H9 (cell line): ENCODE measurements around the gene LEMD1. TPM values are rescaled to one million over a fixed set of nuclear protein-coding genes. Genes with fewer than 3 reads are reported as not detected.

Source experiments
- DNase-seq: peaks from one replicate; pipeline ENCODE4 v3.0.0-alpha.2; 2017
- H2AFZ ChIP-seq: one replicate; pipeline ENCODE4 v1.6.1; 2013; ENCODE audit warnings: mild to moderate bottlenecking, low read length, control low read depth, moderate library complexity
- H2AK5ac ChIP-seq: 2 replicates; pipeline ENCODE4 v1.6.1; 2013; ENCODE audit warnings: low read length, control low read depth, mixed read lengths; ENCODE audit not compliant: insufficient read length
- H2BK120ac ChIP-seq: one replicate; pipeline ENCODE4 v1.6.1; 2013; ENCODE audit warnings: low read depth, mild to moderate bottlenecking, low read length, control low read depth, inconsistent platforms; ENCODE audit not compliant: poor library complexity, severe bottlenecking
- H2BK12ac ChIP-seq: 2 replicates; pipeline ENCODE4 v1.6.1; 2013; ENCODE audit warnings: low read length, control low read depth, mixed read lengths, low read depth; ENCODE audit not compliant: insufficient read length
- H2BK15ac ChIP-seq: 2 replicates; pipeline ENCODE4 v1.6.1; 2013; ENCODE audit warnings: low read depth, low read length, control low read depth
- H2BK20ac ChIP-seq: one replicate; pipeline ENCODE4 v1.6.1; 2013; ENCODE audit warnings: low read depth, mild to moderate bottlenecking, low read length, control low read depth, inconsistent platforms; ENCODE audit not compliant: poor library complexity, severe bottlenecking
- H2BK5ac ChIP-seq: 2 replicates; pipeline ENCODE4 v1.6.1; 2013; ENCODE audit warnings: low read length, control low read depth, mixed read lengths; ENCODE audit not compliant: insufficient read length
- H3K14ac ChIP-seq: 2 replicates; pipeline ENCODE4 v1.6.1; 2013; ENCODE audit warnings: low read length, control low read depth; ENCODE audit not compliant: insufficient read depth
- H3K18ac ChIP-seq: 2 replicates; pipeline ENCODE4 v1.6.1; 2013; ENCODE audit warnings: low read depth, mild to moderate bottlenecking, mixed read lengths, low read length, control low read depth; ENCODE audit not compliant: insufficient read length
- H3K23ac ChIP-seq: 2 replicates; pipeline ENCODE4 v1.6.1; 2013; ENCODE audit warnings: low read length, control low read depth, mixed read lengths, low read depth; ENCODE audit not compliant: insufficient read length
- H3K23me2 ChIP-seq: 2 replicates; pipeline ENCODE4 v1.6.1; 2013; ENCODE audit warnings: low read depth, mild to moderate bottlenecking, mixed read lengths, low read length, control low read depth; ENCODE audit not compliant: insufficient read length, poor library complexity, severe bottlenecking
- H3K27ac ChIP-seq: 2 replicates; pipeline ENCODE4 v1.5.1; 2013; ENCODE audit warnings: low read length, control low read depth, mixed read lengths, low read depth; ENCODE audit not compliant: insufficient read length
- H3K27me3 ChIP-seq: 2 replicates; pipeline ENCODE4 v1.6.1; 2013; ENCODE audit warnings: low read length, control low read depth, inconsistent platforms; ENCODE audit not compliant: insufficient read depth
- H3K4ac ChIP-seq: 2 replicates; pipeline ENCODE4 v1.6.1; 2013; ENCODE audit warnings: low read depth, mild to moderate bottlenecking, control low read depth, inconsistent platforms, low read length, moderate library complexity
- H3K4me1 ChIP-seq: 2 replicates; pipeline ENCODE4 v1.6.1; 2013; ENCODE audit warnings: low read length, control low read depth, inconsistent platforms; ENCODE audit not compliant: insufficient read depth
- H3K4me2 ChIP-seq: 2 replicates; pipeline ENCODE4 v1.6.1; 2013; ENCODE audit warnings: low read length, control low read depth, mixed read lengths; ENCODE audit not compliant: insufficient read length, insufficient read depth
- H3K56ac ChIP-seq: 2 replicates; pipeline ENCODE4 v1.6.1; 2013; ENCODE audit warnings: low read depth, mild to moderate bottlenecking, mixed read lengths, low read length, control low read depth; ENCODE audit not compliant: insufficient read length
- H3K79me1 ChIP-seq: 2 replicates; pipeline ENCODE4 v1.6.1; 2013; ENCODE audit warnings: low read depth, mild to moderate bottlenecking, moderate library complexity, low read length, control low read depth, inconsistent platforms; ENCODE audit not compliant: insufficient read depth, poor library complexity, severe bottlenecking
- H3K79me2 ChIP-seq: 2 replicates; pipeline ENCODE4 v1.6.1; 2013; ENCODE audit warnings: low read length, control low read depth, inconsistent platforms; ENCODE audit not compliant: insufficient read depth
- H3K9ac ChIP-seq: 2 replicates; pipeline ENCODE4 v1.6.1; 2013; ENCODE audit warnings: low read length, control low read depth, mixed read lengths; ENCODE audit not compliant: insufficient read length; ENCODE audit errors: extremely low read depth
- H3K9me3 ChIP-seq: one replicate; pipeline ENCODE4 v1.6.1; 2013; ENCODE audit warnings: low read depth, low read length, inconsistent platforms; ENCODE audit not compliant: control insufficient read depth
- H3T11ph ChIP-seq: one replicate; pipeline ENCODE4 v1.6.1; 2013; ENCODE audit warnings: mild to moderate bottlenecking, low read length, control low read depth, inconsistent platforms
- H4K20me1 ChIP-seq: one replicate; pipeline ENCODE4 v1.6.1; 2013; ENCODE audit not compliant: control insufficient read depth, insufficient read length, insufficient read depth
- H4K5ac ChIP-seq: 2 replicates; pipeline ENCODE4 v1.6.1; 2013; ENCODE audit warnings: low read depth, mild to moderate bottlenecking, mixed read lengths, low read length, control low read depth; ENCODE audit not compliant: insufficient read length
- H4K8ac ChIP-seq: replicated peaks from 2 replicates; pipeline ENCODE4 v1.6.1; 2013; ENCODE audit warnings: low read length, control low read depth, mixed read lengths, low read depth; ENCODE audit not compliant: insufficient read length
- H4K91ac ChIP-seq: 2 replicates; pipeline ENCODE4 v1.6.1; 2013; ENCODE audit warnings: low read depth, mild to moderate bottlenecking, moderate library complexity, mixed read lengths, low read length, control low read depth; ENCODE audit not compliant: insufficient read length
- H3K27ac Mint-ChIP-seq, 3 experiments: 2 replicates in 2 of 3; 3 replicates in 1 of 3; pipeline ENCODE4 v1.8.0; 2020 to 2021; ENCODE audit warnings: mixed read lengths in 3 of 3, mild to moderate bottlenecking in 1 of 3, moderate library complexity in 1 of 3
- H3K27me3 Mint-ChIP-seq: 2 replicates; pipeline ENCODE4 v1.8.0; 2021; ENCODE audit warnings: low read depth, mild to moderate bottlenecking, moderate library complexity, mixed read lengths
- H3K36me3 Mint-ChIP-seq, 3 experiments: 2 replicates in 2 of 3; 3 replicates in 1 of 3; pipeline ENCODE4 v1.8.0; 2020 to 2021; ENCODE audit warnings: low read depth in 3 of 3, mixed read lengths in 3 of 3; ENCODE audit not compliant: insufficient read depth in 1 of 3
- H3K4me1 Mint-ChIP-seq, 2 experiments: 2 replicates each; pipeline ENCODE4 v1.8.0; 2020; ENCODE audit warnings: mixed read lengths in 2 of 2
- H3K4me3 Mint-ChIP-seq, 2 experiments: 2 replicates in 1 of 2; 3 replicates in 1 of 2; pipeline ENCODE4 v1.8.0; 2020 to 2021; ENCODE audit warnings: mild to moderate bottlenecking in 2 of 2, mixed read lengths in 2 of 2, moderate library complexity in 1 of 2
- H3K9me3 Mint-ChIP-seq, 2 experiments: 2 replicates in 1 of 2; 3 replicates in 1 of 2; pipeline ENCODE4 v1.8.0; 2020; ENCODE audit warnings: mild to moderate bottlenecking in 2 of 2, mixed read lengths in 2 of 2, moderate library complexity in 1 of 2
- WGBS: extraction: QIAGEN DNeasy Blood & Tissue Kit; methylation state at CpG from one replicate; pipeline ENCODE4 v1.1.7; 2013; ENCODE audit warnings: missing lambda C conversion rate, low lambda C conversion rate, mixed read lengths; ENCODE audit not compliant: insufficient read length; ENCODE audit errors: extremely low coverage; 5-methylcytosine and 5-hydroxymethylcytosine counted together
- total RNA-seq: library from RNA; stranded (reverse); gene quantifications from 2 replicates; pipeline ENCODE4 v1.2.1, GENCODE V29; 2021
- TF ChIP-seq, protein P1 (sequence below): fragments of 200-600 bp; sonication (generic); conservative IDR thresholded peaks from 3 replicates; pipeline ENCODE4 v1.8.0; 2021; ENCODE audit warnings: antibody characterized with exemption, mild to moderate bottlenecking

Gene LEMD1
- total RNA-seq, 1 experiment from 2014 or later = 11.8 TPM

DNA sequence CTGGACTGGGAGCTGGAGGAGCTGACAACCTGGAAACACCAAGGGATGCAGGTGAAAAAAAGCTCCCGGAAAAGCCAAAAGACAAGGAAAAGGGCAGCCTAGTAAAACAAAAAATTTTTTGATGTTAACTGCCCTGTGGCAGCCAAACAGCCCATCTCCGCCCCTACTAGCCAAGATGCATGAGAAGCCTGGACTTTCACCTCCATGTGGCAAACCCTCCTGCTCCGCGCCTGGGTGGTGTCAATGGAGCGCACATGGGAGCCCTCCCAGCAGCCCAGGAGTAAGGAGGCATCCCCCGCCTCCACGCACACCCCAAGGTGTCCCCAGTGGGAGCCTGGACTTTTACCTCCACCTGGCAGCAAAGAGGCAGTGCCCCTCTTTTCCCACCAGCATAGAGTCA lies 30.5 kb downstream of the LEMD1 start:
- Histone ChIP-seq H3K23ac (no peak overlapping the region), H3K4me1 (no peaks in the 10 kb centered on the region), H3K23me2 (no peaks in the 10 kb centered on the region), H3K79me1 (no peaks in the 10 kb centered on the region), H2BK5ac (no peak overlapping the region), H3K4me2 (no peak overlapping the region), H4K91ac (no peak overlapping the region), H2AK5ac (no peak overlapping the region), H2BK20ac (no peak overlapping the region), H3K4ac (no peak overlapping the region), H3K27me3 (no peaks in the 10 kb centered on the region), H2AFZ (no peak overlapping the region), H4K5ac (no peak overlapping the region), H2BK120ac (no peak overlapping the region), H3K9ac (no peak overlapping the region), H3T11ph (no peak overlapping the region), H2BK15ac (no peak overlapping the region), H3K9me3 (no peaks in the 10 kb centered on the region), H3K56ac (no peak overlapping the region), H4K20me1 (no peaks in the 10 kb centered on the region), H3K18ac (no peak overlapping the region), H3K79me2 (no peaks in the 10 kb centered on the region; the same call in 1 of the 2 replicates), H3K14ac (no peak overlapping the region), H3K27ac (no peak overlapping the region), H2BK12ac (no peak overlapping the region), H4K8ac (no peak overlapping the region)
- Mint-ChIP-seq H3K27me3 (peaks cover 5% of the 10 kb centered on the region), H3K27ac (no peak overlapping the region), H3K36me3 (no peaks in the 10 kb centered on the region), H3K4me1 (no peaks in the 10 kb centered on the region), H3K9me3 (peaks cover 2 to 3% of the 10 kb centered on the region in 2 experiments; a peak in 2 of 5 replicates), H3K4me3 (no peak overlapping the region)
- no peak for DNase-seq
- TF ChIP-seq, protein P1, sequence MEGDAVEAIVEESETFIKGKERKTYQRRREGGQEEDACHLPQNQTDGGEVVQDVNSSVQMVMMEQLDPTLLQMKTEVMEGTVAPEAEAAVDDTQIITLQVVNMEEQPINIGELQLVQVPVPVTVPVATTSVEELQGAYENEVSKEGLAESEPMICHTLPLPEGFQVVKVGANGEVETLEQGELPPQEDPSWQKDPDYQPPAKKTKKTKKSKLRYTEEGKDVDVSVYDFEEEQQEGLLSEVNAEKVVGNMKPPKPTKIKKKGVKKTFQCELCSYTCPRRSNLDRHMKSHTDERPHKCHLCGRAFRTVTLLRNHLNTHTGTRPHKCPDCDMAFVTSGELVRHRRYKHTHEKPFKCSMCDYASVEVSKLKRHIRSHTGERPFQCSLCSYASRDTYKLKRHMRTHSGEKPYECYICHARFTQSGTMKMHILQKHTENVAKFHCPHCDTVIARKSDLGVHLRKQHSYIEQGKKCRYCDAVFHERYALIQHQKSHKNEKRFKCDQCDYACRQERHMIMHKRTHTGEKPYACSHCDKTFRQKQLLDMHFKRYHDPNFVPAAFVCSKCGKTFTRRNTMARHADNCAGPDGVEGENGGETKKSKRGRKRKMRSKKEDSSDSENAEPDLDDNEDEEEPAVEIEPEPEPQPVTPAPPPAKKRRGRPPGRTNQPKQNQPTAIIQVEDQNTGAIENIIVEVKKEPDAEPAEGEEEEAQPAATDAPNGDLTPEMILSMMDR = no peak
- no CpG with 5 or more reads among the region's 7 CpGs for WGBS
